Raji (cell line): Measurements from ENCODE around the gene SBF1.

Source experiments
- POLR2A ChIP-seq: IDR thresholded peaks from 2 replicates; pipeline ENCODE4 v1.6.1; 2011; ENCODE audit warnings: low read depth, low read length, control low read depth; ENCODE audit not compliant: insufficient read depth

Gene SBF1

GRCh38 chr22:50416996-50417395 is 57.8 kb downstream of the SBF1 start:
- no peak for TF ChIP-seq POLR2A

- TF ChIP-seq POLR2A, result no peak
Observed at GRCh38 chr22:50415426-50415825, 59.4 kb downstream of the SBF1 start.

DNA sequence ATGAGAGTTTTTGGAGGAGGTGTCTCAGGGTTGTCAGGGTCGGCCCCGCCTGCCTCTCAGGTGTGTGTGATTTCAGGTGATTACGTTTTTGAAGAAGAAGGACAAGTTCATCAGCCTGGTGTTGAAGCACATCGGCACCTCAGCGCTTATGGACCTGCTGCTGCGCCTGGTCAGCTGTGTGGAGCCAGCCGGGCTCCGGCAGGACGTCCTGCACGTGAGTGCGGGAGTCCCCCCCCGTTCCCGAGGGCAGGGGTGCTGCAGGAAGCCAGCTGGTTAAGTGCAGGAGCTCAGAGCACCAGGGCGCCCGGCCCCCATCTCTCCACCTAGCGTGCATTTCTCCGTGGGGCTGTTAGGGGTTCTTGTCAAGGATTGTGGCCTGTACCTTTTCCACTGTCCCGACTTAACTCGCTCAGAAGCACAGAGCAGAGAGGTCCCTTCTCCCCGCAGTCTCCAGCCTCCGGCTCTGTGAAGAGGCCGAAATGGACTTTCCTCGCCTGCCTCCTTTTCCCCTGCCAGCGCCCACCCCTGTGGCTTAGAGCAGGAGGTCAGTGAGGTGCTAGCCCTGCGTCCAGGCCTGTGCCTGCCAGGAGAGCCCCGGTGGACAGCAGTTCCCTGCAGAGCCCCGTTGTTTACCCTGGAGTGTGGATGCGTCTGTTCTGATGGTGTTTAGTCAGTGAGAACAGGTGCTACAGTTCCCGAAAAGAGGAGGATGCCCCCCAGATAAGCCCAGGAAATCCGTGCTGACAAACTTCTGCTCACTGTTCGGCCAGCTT is 60.2 kb downstream of the SBF1 start:
- TF ChIP-seq POLR2A, result no peak

GRCh38 chr22:50408311-50408710 is 66.5 kb downstream of the SBF1 start:
- TF ChIP-seq POLR2A, result no peak

DNA sequence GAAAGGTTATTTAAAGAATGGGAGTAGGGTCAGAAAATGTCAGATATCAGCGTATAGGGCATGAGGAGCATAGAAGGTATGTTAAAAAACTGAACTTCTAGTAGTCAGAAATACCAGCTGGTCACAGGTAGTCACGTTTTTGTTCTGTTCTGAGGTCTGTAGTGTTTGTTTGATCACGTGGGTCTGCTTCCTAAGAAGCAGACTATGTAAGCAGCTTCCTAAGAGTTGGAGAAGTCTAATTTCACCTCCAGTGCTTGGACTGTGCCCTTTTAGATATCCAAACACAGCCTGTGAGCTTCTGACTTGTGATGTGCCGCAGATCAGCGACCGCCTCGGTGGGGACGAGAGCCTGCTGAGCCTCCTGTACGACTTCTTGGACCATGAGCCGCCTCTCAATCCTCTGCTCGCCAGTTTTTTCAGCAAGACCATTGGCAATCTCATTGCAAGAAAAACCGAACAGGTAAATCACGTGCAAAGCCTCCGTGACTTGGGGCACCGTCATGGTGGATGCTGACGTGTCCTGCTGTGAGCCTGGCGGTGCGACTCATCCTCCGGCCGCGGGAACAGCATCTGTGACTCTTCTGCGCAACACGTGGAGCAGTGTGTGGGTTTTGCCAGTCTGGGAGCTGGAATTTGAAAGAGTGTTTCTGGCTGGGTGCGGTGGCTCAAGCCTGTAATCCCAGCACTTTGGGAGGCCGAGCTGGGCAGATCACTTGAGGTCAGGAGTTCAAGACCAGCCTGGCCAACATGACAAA is 68.2 kb downstream of the SBF1 start:
- no peak for TF ChIP-seq POLR2A

GRCh38 chr22:50403701-50404101 is 71.1 kb downstream of the SBF1 start:
- no peak for TF ChIP-seq POLR2A

DNA sequence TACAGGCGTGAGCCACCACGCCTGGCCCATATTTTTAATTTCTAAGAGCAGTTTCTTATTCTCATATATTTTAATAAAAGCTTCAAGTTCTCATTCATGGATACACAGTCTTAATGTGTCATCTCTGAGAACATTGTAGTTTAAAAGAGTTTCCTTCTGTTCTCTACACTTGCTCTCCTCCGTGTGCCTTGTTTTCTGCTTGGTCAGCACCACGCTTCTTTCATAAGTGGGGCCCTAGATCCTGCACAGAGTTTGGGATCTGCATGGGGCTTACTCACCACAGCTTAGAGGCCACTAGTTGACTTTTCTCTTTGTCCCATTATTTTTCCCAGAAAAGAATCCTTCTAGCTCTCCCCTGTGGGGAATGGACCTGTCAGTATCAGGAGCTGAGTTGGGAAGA is 72.9 kb downstream of the SBF1 start:
- no peak for TF ChIP-seq POLR2A

GRCh38 chr22:50400931-50401330 is 73.9 kb downstream of the SBF1 start:
- TF ChIP-seq POLR2A, result no peak

GRCh38 chr22:50400406-50400805 is 74.4 kb downstream of the SBF1 start:
- no peak for TF ChIP-seq POLR2A

- TF ChIP-seq POLR2A, result no peak
Observed at GRCh38 chr22:50399751-50400331, 75.0 kb downstream of the SBF1 start.

DNA sequence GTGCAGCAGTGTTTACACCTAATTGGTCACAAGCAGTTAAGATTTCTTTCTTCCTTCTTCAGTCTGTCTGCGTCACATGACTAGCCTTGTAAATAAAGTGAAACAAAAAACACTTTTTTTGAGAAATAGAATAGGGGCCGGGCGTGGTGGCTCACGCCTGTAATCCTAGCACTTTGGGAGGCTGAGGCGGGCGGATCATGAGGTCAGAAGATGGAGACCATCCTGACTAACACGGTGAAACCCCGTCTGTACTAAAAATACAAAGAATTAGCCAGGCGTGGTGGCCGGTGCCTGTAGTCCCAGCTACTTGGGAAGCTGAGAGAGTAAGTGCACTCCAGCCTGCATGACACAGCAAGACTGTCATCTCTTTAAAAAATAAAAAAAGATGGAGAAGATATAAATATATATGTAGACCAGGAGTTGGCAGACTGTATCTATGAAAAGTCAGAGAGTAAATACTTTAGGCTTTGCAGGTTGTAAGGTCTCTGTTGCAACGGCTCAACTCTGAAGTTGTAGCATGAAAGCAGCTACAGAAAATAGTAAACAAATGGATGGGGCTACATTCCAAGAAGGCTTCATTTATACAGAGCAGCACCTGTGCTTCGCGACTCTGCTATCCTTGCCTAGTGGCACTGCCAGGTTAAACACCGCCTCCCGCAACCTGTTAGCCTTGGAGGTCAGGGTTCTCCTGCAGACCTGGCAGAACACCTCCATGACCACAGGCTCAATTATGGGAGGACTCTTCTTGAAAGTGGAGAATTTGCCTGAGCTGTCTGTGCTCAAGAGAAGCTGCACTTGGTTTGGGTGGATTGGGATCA is 75.8 kb downstream of the SBF1 start:
- TF ChIP-seq POLR2A, result no peak

- no peak for TF ChIP-seq POLR2A
Observed at GRCh38 chr22:50396751-50397370, 78.0 kb downstream of the SBF1 start.
